NB4 (cell line): ENCODE data around the gene CALR3.

Experiments
- DNase-seq: peaks from one replicate; pipeline ENCODE4 v3.0.0; 2010; ENCODE audit warnings: low read depth
- H3K4me3 ChIP-seq: one replicate; pipeline ENCODE4 v1.5.1; 2011; ENCODE audit warnings: mild to moderate bottlenecking, low read depth, low read length, moderate library complexity
- CTCF ChIP-seq: IDR thresholded peaks from one replicate; pipeline ENCODE4 v1.5.1; 2012; ENCODE audit warnings: low read depth, low read length
- MAX ChIP-seq: IDR thresholded peaks from 2 replicates; pipeline ENCODE4 v1.6.1; 2011; ENCODE audit warnings: low read depth, low read length
- MYC ChIP-seq: IDR thresholded peaks from 2 replicates; pipeline ENCODE4 v1.6.1; 2011; ENCODE audit warnings: low read depth, low read length
- POLR2A ChIP-seq: IDR thresholded peaks from 2 replicates; pipeline ENCODE4 v1.6.1; 2011; ENCODE audit warnings: mild to moderate bottlenecking; ENCODE audit not compliant: insufficient read length; ENCODE audit errors: extremely low read depth

Gene CALR3

DNA sequence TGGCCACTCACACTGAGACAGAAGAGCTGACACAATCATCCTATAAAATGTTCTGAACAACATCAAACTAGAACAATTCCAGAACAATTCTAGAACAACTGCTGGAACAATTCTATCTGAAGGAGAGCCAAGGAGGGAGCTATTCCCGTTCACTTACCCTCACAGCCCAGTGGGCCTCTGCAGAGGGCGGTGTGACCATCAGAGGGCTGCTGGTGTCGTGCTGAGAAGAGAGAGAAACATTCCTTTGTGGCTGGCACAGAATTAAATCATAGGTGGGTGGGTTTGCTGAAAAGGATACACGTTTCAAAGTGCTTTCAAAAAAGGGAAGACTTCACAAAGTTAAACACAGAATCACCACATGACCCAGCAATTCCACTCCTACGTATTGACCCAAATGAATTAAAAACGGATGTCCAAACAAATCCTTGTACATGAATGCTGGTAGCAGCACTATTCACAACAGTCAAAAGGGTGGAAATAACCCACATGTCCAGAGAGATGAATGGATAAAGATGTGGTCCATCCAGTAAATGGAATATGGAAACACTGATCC, 59.1 kb downstream of the CALR3 start:
- TF ChIP-seq MYC (no peak), CTCF (no peak), MAX (no peak), POLR2A (no peak)
- no peak for DNase-seq
- H3K4me3 ChIP-seq: no peak overlapping the region

DNA sequence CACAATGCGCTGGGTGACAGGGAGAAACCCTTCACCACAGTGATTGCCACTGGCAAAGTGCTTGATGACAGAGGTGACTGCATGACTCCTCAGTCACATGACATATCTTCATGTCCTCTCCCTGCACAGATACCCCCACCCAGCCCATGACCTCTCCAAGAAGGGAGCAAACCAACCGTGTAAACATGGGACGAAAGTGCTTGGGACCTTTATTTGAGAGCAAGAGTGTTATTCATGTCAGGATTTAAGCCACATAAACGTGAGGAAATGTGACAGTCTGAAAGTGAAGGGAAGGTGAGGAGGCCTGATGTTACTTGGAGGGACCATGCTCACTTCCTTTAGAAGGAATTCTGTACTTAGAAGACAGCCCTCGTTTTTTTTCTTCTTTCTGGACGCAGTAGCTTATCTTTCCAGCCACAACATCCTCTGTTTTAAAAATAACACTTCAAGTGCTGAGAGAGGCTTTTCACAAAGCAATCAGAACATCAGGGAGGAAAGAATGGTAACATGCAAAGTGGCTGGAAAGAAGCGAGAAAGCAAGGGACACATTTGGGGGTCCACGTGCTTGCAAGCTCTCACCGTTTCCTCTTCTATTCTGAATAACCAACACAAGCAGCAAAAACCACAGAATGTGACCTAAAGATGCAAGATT, 59.8 kb downstream of the CALR3 start:
- DNase-seq: no peak
- TF ChIP-seq MAX (no peak), POLR2A (no peak), MYC (no peak)
- H3K4me3 ChIP-seq: no peak overlapping the region

DNA sequence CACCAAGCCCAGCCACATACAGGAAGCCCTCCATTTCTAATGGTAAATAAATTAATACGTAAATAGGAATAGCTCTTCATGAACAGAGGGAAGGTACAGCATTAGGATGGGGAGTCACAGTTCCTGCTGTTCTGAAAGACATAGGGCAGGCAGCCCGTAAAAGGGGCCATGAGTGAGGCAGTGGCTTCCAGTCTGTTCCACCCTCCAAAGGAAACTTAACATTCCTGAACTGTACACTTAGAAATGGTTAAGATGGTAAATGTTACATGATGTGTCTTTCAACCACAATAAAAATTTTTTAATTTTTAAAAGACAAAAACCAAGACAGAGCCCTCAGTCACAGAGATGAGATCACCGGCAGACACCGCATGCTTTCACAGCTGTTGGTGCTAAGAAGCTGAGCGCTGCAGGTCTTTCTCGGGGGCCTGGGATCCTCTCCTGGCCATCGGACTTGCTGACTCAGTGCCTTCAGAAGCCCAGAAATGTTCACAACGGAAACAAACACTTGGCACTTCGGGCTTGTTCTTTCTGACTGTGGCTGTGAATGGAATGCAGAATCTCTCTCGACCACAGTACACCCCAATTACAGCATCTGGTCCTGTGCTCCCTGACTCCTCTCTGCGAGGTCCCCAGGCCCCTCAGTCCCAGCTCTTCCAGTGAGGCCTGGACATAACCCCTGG, 60.6 kb downstream of the CALR3 start:
- no peak for DNase-seq
- TF ChIP-seq POLR2A: no peak
- TF ChIP-seq MAX: no peak
- no peak for TF ChIP-seq MYC
- TF ChIP-seq CTCF: no peak
- no peak overlapping the region for H3K4me3 ChIP-seq

- DNase-seq: no peak
- H3K4me3 ChIP-seq: no peak overlapping the region
- TF ChIP-seq POLR2A (no peak), MAX (no peak), MYC (no peak)
Observed at GRCh38 chr19:16433986-16434385, 62.0 kb downstream of the CALR3 start.

- H3K4me3 ChIP-seq: no peak overlapping the region
- DNase-seq: no peak
- TF ChIP-seq CTCF: no peak
- TF ChIP-seq MYC: no peak
Observed at GRCh38 chr19:16429759-16430091, 66.2 kb downstream of the CALR3 start.

DNA sequence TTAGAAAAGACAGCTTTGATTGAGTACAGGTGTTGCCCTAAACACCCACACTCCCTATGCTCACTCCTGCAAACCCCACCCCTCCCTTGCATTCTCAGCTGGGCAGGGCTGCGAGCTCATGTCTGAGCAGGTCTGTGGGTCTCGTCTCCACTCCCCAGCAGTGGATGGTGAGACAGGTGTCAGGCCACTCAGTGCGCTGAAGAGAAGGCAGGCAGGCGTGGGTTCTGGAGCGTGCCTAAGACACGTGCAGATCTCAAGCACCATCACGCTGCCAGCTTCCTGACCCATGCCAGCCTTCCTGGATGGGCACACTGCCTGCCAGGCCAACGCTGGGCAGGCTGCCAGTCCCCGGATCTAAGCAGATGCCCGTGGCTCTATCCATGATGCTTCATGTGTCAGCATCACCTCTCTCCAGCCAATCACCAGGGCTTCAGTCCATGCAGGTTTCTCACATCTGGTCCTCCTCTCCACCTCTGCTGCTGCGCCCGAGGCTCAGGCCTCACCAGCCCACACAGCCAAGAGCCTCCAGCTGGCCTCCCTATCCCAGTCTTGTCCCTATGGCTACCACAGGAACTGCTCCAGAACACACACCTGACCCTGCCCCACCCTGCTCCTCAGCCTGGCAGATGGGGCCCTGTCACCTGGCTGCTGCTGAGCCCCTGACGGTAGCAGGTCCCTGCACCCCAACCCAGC, 66.8 kb downstream of the CALR3 start:
- no peak for DNase-seq
- no peak for TF ChIP-seq MYC
- TF ChIP-seq MAX: no peak
- no peak for TF ChIP-seq CTCF
- TF ChIP-seq POLR2A: no peak

More for the DNA sequence above, 66.8 kb downstream of the CALR3 start:
- H3K4me3 ChIP-seq: no peak overlapping the region
